Stomach smooth muscle (tissue), 2 donors: ENCODE measurements around the gene HPS1.

Experiments used
- H3K27ac ChIP-seq: one replicate; pipeline ENCODE4 v1.7.0; 2013; ENCODE audit warnings: mild to moderate bottlenecking, low read length, inconsistent platforms
- H3K27me3 ChIP-seq, 2 donors: one replicate each; pipeline ENCODE4 v1.7.0; 2013; ENCODE audit warnings: low read length in 2 of 2; ENCODE audit not compliant: insufficient read depth in 2 of 2, control insufficient read depth in 1 of 2
- H3K36me3 ChIP-seq, 2 donors: one replicate each; pipeline ENCODE4 v1.7.0; 2013; ENCODE audit warnings: low read length in 2 of 2; ENCODE audit not compliant: control insufficient read depth in 2 of 2, insufficient read depth in 2 of 2
- H3K4me1 ChIP-seq: one replicate; pipeline ENCODE4 v1.7.0; 2013; ENCODE audit warnings: low read length; ENCODE audit not compliant: control insufficient read depth, insufficient read depth
- H3K4me3 ChIP-seq, 2 donors: one replicate each; pipeline ENCODE4 v1.7.0; 2013; ENCODE audit warnings: low read length in 2 of 2
- H3K9ac ChIP-seq, 2 donors: one replicate each; pipeline ENCODE4 v1.7.0; 2013; ENCODE audit warnings: low read length in 2 of 2, mild to moderate bottlenecking in 1 of 2
- H3K9me3 ChIP-seq, 2 donors: one replicate each; pipeline ENCODE4 v1.7.0; 2013; ENCODE audit warnings: low read length in 2 of 2; ENCODE audit not compliant: control insufficient read depth in 2 of 2
- donor health status: healthy.
- donor health status: Pancreatic carcinoma.

Gene HPS1

GRCh38 chr10:98419469-98420261, 27.1 kb downstream of the HPS1 start:
- H3K4me3 ChIP-seq: no peak overlapping the region
- no peaks in the 10 kb centered on the region for H3K9me3 ChIP-seq
- no peaks in the 10 kb centered on the region for H3K27me3 ChIP-seq
- H3K27ac ChIP-seq: no peak overlapping the region
- H3K4me1 ChIP-seq: peaks cover 10% of the 10 kb centered on the region
- no peak overlapping the region for H3K9ac ChIP-seq
- H3K36me3 ChIP-seq: peaks cover 25 to 31% of the 10 kb centered on the region in 2 donors

- H3K36me3 ChIP-seq: peaks cover 25 to 31% of the 10 kb centered on the region in 2 donors
Measured at GRCh38 chr10:98418665-98419468, 27.9 kb downstream of the HPS1 start.

GRCh38 chr10:98417973-98418664, 28.6 kb downstream of the HPS1 start:
- Histone ChIP-seq H3K4me1 (peaks cover 19% of the 10 kb centered on the region), H3K9me3 (no peaks in the 10 kb centered on the region), H3K27ac (no peak overlapping the region), H3K9ac (no peak overlapping the region), H3K4me3 (no peak overlapping the region), H3K36me3 (peaks cover 25 to 28% of the 10 kb centered on the region in 2 donors), H3K27me3 (no peaks in the 10 kb centered on the region)

More at GRCh38 chr10:98418665-98419468, 27.9 kb downstream of the HPS1 start:
- Histone ChIP-seq H3K4me3 (no peak overlapping the region), H3K4me1 (peaks cover 18% of the 10 kb centered on the region), H3K27me3 (no peaks in the 10 kb centered on the region), H3K27ac (no peak overlapping the region), H3K9ac (no peak overlapping the region), H3K9me3 (no peaks in the 10 kb centered on the region)

GRCh38 chr10:98417481-98417959, 29.2 kb downstream of the HPS1 start:
- no peak overlapping the region for H3K9ac ChIP-seq
- peaks cover 19% of the 10 kb centered on the region for H3K4me1 ChIP-seq
- H3K4me3 ChIP-seq: no peak overlapping the region
- H3K27me3 ChIP-seq: no peaks in the 10 kb centered on the region
- peaks cover 21 to 23% of the 10 kb centered on the region in 2 donors for H3K36me3 ChIP-seq
- H3K9me3 ChIP-seq: no peaks in the 10 kb centered on the region
- H3K27ac ChIP-seq: no peak overlapping the region

GRCh38 chr10:98416606-98417388, 29.9 kb downstream of the HPS1 start:
- Histone ChIP-seq H3K4me1 (peaks cover 20% of the 10 kb centered on the region), H3K27me3 (no peaks in the 10 kb centered on the region), H3K36me3 (peaks cover 20 to 21% of the 10 kb centered on the region in 2 donors), H3K27ac (no peak overlapping the region), H3K9ac (no peak overlapping the region), H3K4me3 (no peak overlapping the region), H3K9me3 (no peaks in the 10 kb centered on the region)

- peak overlapping the region; percentile 79 for H3K27ac ChIP-seq
- no peaks in the 10 kb centered on the region for H3K27me3 ChIP-seq
- H3K9me3 ChIP-seq: no peaks in the 10 kb centered on the region
- peaks cover 18% of the 10 kb centered on the region in 2 donors for H3K36me3 ChIP-seq
- H3K4me1 ChIP-seq: peaks cover 22% of the 10 kb centered on the region
- H3K9ac ChIP-seq: peak overlapping the region in 1 of 2 donors; percentile 83
- no peak overlapping the region for H3K4me3 ChIP-seq
Measured at GRCh38 chr10:98415731-98416119, 31.0 kb downstream of the HPS1 start.

- H3K4me1 ChIP-seq: peaks cover 22% of the 10 kb centered on the region
- H3K9ac ChIP-seq: peak within 1 kb of the TSS; percentile 83 to 86
Measured at GRCh38 chr10:98414932-98415730, 31.6 kb downstream of the HPS1 start, which contains the start of gene PYROXD2. Gene PYROXD2, minus strand, starts transcription at chr10:98415182. Its CDS starts 47 bp downstream, at chr10:98415135.

DNA sequence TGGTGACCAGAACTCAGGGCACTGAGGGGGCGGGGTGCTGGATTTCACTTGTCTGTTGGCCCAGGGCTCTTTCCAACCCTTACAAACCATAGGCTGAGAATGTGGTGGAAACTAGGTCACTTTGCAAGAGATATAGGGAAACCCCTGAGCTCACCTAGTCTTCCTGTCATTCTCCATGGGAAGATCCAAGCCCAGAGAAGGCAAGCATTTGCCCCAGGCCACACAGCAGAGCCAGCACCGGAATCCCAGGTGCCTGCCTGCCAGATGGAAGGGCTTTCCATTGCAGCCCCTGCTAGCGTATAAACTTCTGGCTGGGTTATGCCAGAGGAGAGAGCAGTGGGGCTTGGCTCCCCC, 32.2 kb downstream of the HPS1 start:
- Histone ChIP-seq H3K4me3 (peak overlapping the region; percentile 92 to 95), H3K9ac (peak overlapping the region; percentile 83 to 86), H3K27ac (peak overlapping the region; percentile 79), H3K27me3 (no peaks in the 10 kb centered on the region), H3K4me1 (peaks cover 22% of the 10 kb centered on the region), H3K9me3 (no peaks in the 10 kb centered on the region), H3K36me3 (peaks cover 11 to 13% of the 10 kb centered on the region in 2 donors)

More at GRCh38 chr10:98414932-98415730, 31.6 kb downstream of the HPS1 start, which contains the start of gene PYROXD2:
- peaks cover 17 to 18% of the 10 kb centered on the region in 2 donors for H3K36me3 ChIP-seq
- no peaks in the 10 kb centered on the region for H3K27me3 ChIP-seq
- peak within 1 kb of the TSS; percentile 92 to 95 for H3K4me3 ChIP-seq
- H3K9me3 ChIP-seq: no peaks in the 10 kb centered on the region
- H3K27ac ChIP-seq: peak within 1 kb of the TSS; percentile 79

GRCh38 chr10:98411768-98412167, 35.0 kb downstream of the HPS1 start:
- no peak overlapping the region for H3K9ac ChIP-seq
- no peaks in the 10 kb centered on the region for H3K9me3 ChIP-seq
- H3K27ac ChIP-seq: no peak overlapping the region
- H3K36me3 ChIP-seq: peaks cover 0 to under 1% of the 10 kb centered on the region in 2 donors
- peaks cover 22% of the 10 kb centered on the region for H3K4me1 ChIP-seq
- no peak overlapping the region for H3K4me3 ChIP-seq
- no peaks in the 10 kb centered on the region for H3K27me3 ChIP-seq
